GM21423 (cell line): ENCODE results near the gene MARCO.

Experiments
- ATAC-seq: cut with Tn5 transposase; IDR thresholded peaks from one replicate; pipeline ENCODE4 v1.9.1; 2021; ENCODE audit warnings: mild to moderate bottlenecking, moderate library complexity; ENCODE audit not compliant: unreplicated experiment

MARCO gene

GRCh38 chr2:118942031-118942430 is at the start of gene MARCO:
MARCO (plus strand) TSS chr2:118942194; CDS start chr2:118942301, 107 bp downstream.
- ATAC-seq, result no peak

GRCh38 chr2:118893100-118893499 is 48.9 kb upstream of the MARCO start:
- ATAC-seq, result no peak

- no peak for ATAC-seq
Measured at GRCh38 chr2:118902266-118903028, 39.5 kb upstream of the MARCO start.

- no peak for ATAC-seq
Measured at GRCh38 chr2:118903029-118903351, 39.0 kb upstream of the MARCO start.

GRCh38 chr2:118903551-118904479 is 38.2 kb upstream of the MARCO start:
- no peak for ATAC-seq

GRCh38 chr2:118905206-118905605 is 36.8 kb upstream of the MARCO start:
- no peak for ATAC-seq

GRCh38 chr2:118906186-118906585 is 35.8 kb upstream of the MARCO start:
- no peak for ATAC-seq

- no peak for ATAC-seq
Measured at GRCh38 chr2:118907759-118908158, 34.2 kb upstream of the MARCO start.

- no peak for ATAC-seq
Measured at GRCh38 chr2:118909191-118909590, 32.8 kb upstream of the MARCO start.

- ATAC-seq, result no peak
Measured at GRCh38 chr2:118911166-118911856, 30.7 kb upstream of the MARCO start.

GRCh38 chr2:118911936-118912335 is 30.1 kb upstream of the MARCO start:
- no peak for ATAC-seq

GRCh38 chr2:118913131-118913802 is 28.7 kb upstream of the MARCO start:
- ATAC-seq, result no peak

- ATAC-seq, result no peak
Measured at GRCh38 chr2:118913803-118914645, 28.0 kb upstream of the MARCO start.

- ATAC-seq, result no peak
Measured at GRCh38 chr2:118914721-118915453, 27.1 kb upstream of the MARCO start.

GRCh38 chr2:118918017-118918416 is 24.0 kb upstream of the MARCO start:
- ATAC-seq, result no peak

GRCh38 chr2:118921646-118922045 is 20.3 kb upstream of the MARCO start:
- ATAC-seq, result no peak

GRCh38 chr2:118922254-118922653 is 19.7 kb upstream of the MARCO start:
- no peak for ATAC-seq

- no peak for ATAC-seq
Measured at GRCh38 chr2:118923371-118923770, 18.6 kb upstream of the MARCO start.

GRCh38 chr2:118925476-118925875 is 16.5 kb upstream of the MARCO start:
- ATAC-seq, result no peak
